GM19467 (cell line): ENCODE measurements around the gene ME3.
A peak's percentile ranks its signal among the peaks of the same experiment; 100 is the strongest.
"Not testable (repeated sequence)": the region's sequence is repeated elsewhere in the genome, so short reads cannot be mapped to it uniquely, and the experiment has no call there.

Experiments used
- ATAC-seq: cut with Tn5 transposase; IDR thresholded peaks from one replicate; pipeline ENCODE4 v1.9.1; 2021; ENCODE audit warnings: mild to moderate bottlenecking, moderate library complexity; ENCODE audit not compliant: unreplicated experiment

ME3 gene

GRCh38 chr11:86623736-86624135 is 48.7 kb downstream of the ME3 start:
- ATAC-seq: no peak

DNA sequence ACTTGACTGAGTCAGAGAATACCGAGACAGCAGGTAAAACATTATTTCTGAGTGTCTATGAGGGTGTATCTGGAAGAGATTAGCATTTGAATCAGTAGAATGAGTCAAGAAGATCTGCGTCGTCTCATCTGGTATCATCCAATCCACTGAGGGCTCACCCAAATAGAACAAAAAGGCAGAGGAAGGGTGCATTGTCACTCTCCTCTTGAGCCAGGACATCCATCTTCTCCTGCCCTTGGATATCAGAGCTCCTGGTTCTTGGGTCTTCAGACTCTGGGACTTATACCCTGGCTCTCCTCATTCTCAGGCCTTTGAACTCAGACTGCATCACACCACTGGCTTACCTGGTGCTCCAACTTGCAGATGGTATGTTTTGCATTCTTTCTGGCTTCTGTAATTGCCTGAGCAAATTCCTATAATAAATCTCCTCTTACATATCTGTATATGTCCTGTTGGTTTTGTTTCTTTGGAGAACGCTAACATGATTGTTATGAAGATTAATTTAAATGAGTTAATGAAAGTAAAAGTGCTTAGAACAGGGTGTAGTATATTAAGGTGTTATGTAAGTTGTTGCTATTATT is 49.3 kb downstream of the ME3 start:
- ATAC-seq: no peak

- no peak for ATAC-seq
These were observed 50.6 kb downstream of the ME3 start for GRCh38 chr11:86621854-86622253.

DNA sequence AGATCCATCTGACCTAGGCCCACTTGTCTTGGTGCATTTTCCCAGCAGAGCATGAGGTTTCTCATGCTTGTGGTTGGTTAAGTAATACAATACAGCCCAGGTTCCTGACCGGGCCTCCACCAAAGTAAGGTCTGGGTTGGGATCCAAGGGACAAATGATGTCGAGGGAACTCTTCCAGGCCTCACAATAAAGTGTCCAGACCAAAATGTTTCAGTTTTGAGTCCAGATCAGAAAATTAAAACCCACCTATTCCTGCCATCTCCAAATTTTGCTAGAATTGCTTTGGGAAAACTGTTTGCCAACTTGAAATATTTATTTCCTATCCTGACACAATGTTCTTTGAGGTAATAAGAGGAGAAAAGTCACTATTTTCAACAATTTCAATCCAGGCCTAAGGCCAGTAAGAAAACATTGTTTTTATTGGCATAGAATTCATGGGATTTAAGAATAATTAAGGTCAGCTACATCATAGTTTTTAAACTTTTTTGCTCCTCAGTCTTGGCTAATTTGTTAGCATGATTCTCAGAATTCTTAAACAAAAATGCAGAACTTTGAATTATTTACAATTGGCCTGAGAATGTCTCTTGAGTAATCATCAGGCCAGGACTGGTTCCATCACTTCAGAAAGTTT is 51.4 kb downstream of the ME3 start:
- ATAC-seq: no peak

DNA sequence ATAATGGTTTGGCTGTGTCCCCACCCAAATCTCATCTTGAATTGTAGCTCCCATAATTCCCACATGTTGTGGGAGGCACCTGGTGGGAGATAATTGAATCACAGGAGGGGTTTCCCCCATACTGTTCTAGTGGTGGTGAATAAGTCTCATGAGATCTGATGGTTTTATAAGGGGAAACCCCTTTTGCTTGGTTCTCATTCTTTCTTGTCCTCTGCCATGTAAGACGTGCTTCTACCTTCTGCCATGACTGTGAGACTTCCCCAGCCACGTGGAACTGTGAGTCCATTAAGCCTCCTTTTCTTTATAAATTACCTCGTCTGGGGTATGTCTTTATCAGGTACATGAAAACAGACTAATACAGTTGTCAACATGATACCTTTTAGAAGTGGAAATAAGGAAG is 53.0 kb downstream of the ME3 start:
- not testable (repeated sequence) for ATAC-seq

- ATAC-seq: no peak
These were observed 54.9 kb downstream of the ME3 start for GRCh38 chr11:86617502-86617901.

GRCh38 chr11:86615487-86615886 is 56.9 kb downstream of the ME3 start:
- ATAC-seq: no peak

DNA sequence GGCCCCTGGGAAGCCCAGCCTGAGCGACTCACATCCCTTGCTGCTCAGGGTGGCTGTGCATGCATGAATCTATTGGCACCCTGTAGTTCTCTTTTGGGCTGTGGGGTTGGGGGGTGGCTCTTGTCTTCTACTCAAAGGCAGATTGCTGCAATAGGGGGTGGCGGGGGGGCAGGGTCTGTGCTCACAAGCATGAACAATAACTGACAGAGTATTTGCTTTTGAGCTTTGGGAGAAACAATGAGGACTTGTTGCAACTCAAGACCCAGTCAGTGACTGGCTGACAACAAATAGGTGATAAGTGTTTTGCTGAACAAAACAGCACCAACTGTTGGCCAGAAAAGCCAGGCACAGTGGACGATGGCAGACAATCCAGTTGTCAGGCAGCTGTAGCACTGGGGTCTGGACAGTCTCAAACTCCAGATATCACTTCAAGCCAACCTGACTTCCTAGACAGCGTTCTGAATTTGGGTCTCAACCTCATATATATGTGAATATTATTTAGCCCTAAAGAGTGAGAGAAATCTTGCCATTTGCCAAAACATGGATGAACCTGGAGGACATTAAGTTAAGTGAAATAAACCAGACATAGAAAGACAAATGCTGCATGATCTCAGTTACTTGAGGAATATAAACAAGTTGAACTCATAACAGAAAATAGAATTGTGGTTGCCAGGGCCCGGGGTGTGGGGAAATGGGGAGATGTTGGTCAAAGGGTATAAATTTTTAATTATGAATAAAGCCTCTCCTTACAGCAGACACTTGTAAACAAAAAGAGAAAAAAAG is 61.7 kb downstream of the ME3 start:
- ATAC-seq: no peak

GRCh38 chr11:86608251-86608799 is 64.1 kb downstream of the ME3 start:
- ATAC-seq: peak; percentile 93

GRCh38 chr11:86606836-86607481 is 65.5 kb downstream of the ME3 start:
- no peak for ATAC-seq

GRCh38 chr11:86606270-86606835 is 66.1 kb downstream of the ME3 start:
- no peak for ATAC-seq

DNA sequence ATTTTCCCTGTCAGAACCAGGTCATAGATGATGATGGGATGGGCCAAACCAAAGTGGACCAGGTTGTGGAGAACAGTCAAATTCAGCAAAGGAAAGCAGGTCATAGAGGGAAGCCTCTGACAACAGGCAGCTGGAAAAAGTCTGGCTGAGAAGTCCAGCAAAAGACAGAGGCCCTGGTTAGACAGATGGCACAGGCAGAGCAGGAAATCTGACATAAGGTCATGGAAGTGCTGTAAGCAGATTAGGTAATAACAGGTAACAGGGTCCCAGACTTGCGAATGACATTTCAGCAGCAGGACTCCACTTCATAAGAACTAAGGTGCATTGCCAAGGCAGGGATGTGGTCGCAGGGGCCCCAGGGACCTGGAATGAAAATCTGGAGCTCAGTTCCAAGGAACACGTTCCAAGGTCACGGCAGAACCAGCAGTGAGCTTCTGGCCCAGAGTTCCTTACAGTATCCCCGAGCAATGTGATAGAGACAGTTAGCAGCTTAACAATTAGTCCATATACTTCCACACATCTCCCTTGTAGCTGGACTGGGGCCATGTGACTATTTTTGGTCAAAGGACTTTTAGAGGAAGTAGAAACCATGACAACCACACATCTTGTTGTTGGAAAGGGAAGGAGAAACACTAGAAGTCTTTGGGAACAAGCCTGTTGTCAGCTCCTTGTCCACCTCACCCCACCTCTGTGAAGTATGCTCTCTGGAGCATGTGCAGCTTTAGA is 75.4 kb downstream of the ME3 start:
- no peak for ATAC-seq

- no peak for ATAC-seq
These were observed 76.5 kb downstream of the ME3 start for GRCh38 chr11:86595955-86596354.

- no peak for ATAC-seq
These were observed 77.0 kb downstream of the ME3 start for GRCh38 chr11:86595451-86595850.

GRCh38 chr11:86594746-86595145 is 77.7 kb downstream of the ME3 start:
- ATAC-seq: no peak

GRCh38 chr11:86593833-86594232 is 78.6 kb downstream of the ME3 start:
- ATAC-seq: no peak

- ATAC-seq: peak; percentile 100
These were observed 79.6 kb downstream of the ME3 start for GRCh38 chr11:86592659-86593451.

- ATAC-seq: no peak
These were observed 80.3 kb downstream of the ME3 start for GRCh38 chr11:86592047-86592591.

GRCh38 chr11:86591631-86592030 is 80.8 kb downstream of the ME3 start:
- ATAC-seq: no peak
